ENCODE data around the gene UNK. TPM values are rescaled to one million over a fixed set of nuclear protein-coding genes. Genes with fewer than 3 reads are reported as not detected.
"Not testable (repeated sequence)": the region's sequence is repeated elsewhere in the genome, so short reads cannot be mapped to it uniquely, and the experiment has no call there.

Gene UNK
- total and polyA plus RNA-seq, 9 of the 15 experiments (the other 6 are each of a cell fraction or from before 2014, with no cell fraction given), result 12.8 to 38.6 (median 24.8) TPM

- ChIA-PET POLR2A (interaction anchor here (0.6 to 15.8 kb wide), 9 partner anchors 8 to 640 kb away, joined by 3 to 169 read pairs (median 4); partner anchors contain the start of gene TRIM65), CTCF (ENCODE audit: low intra/inter-chr PET ratio) (no interaction called here)
- peak in 2 of 4 experiments; percentile 19 to 24 for DNase-seq (ENCODE audit: extremely low read depth in 1 of 4, low spot score in 3 of 4)
- Histone ChIP-seq H2AFZ (ENCODE audit: low read depth, low read length) (peak overlapping the region; percentile 66), H3K27ac (ENCODE audit: extremely low read depth, low read depth, low read length) (no peak overlapping the region), H4K20me1 (replicated peaks; ENCODE audit: control insufficient read depth, insufficient read depth, low read length) (no peaks in the 10 kb centered on the region), H3K9me1 (ENCODE audit: control insufficient read depth, insufficient read depth, low read length) (no peaks in the 10 kb centered on the region), H3K4me2 (ENCODE audit: insufficient read depth, low read length) (no peak overlapping the region), H3K9me3 (replicated peaks; ENCODE audit: control insufficient read depth, insufficient read depth, low read depth, low read length) (no peaks in the 10 kb centered on the region), H3K27me3 (ENCODE audit: control insufficient read depth in 2 of 2, insufficient read depth in 2 of 2, low read length in 2 of 2) (no peaks in the 10 kb centered on the region), H3K4me1 (replicated peaks in 1 of 2; ENCODE audit: control insufficient read depth in 2 of 2, insufficient read depth in 2 of 2, low read length in 2 of 2) (peaks cover 19 to 39% of the 10 kb centered on the region in 2 experiments), H3K36me3 (ENCODE audit: control insufficient read depth, insufficient read depth, low read length) (no peaks in the 10 kb centered on the region), H3K4me3 (no peak overlapping the region), H3K9ac (ENCODE audit: insufficient read depth in 1 of 2, low read depth in 2 of 2, low read length in 2 of 2) (peak overlapping the region in 1 of 2 experiments; percentile 82; a peak in 3 of 4 replicates), H3K79me2 (ENCODE audit: control insufficient read depth, insufficient read depth, low read length) (no peaks in the 10 kb centered on the region)
- TF ChIP-seq CTBP1 (IDR thresholded peaks at IDR 0.05; ENCODE audit: borderline replicate concordance), result peak; percentile 38; the same call in 1 of the 2 replicates
- no peak for TF ChIP-seq CREB3 (tag; conservative IDR thresholded peaks at IDR 0.05; ENCODE audit: low read depth)
- no peak for TF ChIP-seq MXI1 (IDR thresholded peaks at IDR 0.05; ENCODE audit: low read depth, low read length)
- no peak for TF ChIP-seq TCF7 (IDR thresholded peaks at IDR 0.05; ENCODE audit: borderline replicate concordance)
- intact Hi-C loops (cut with micrococcal nuclease), result no loop called here
- FAIRE-seq, result no peak
- ATAC-seq, result peak; percentile 46
- in situ Hi-C loops (cut with MboI), result no loop called here
- 48% methylated on average over 22 of the region's 23 CpGs for WGBS (ENCODE audit: insufficient coverage, low coverage, missing lambda C conversion rate)
- no TSS peak for BruUV-seq (replicated peaks)
These were observed 84.9 kb downstream of the UNK start for GRCh38 chr17:75869282-75870141.

GRCh38 chr17:75870228-75870627, 85.6 kb downstream of the UNK start:
- H3K9me1 ChIP-seq (ENCODE audit: control insufficient read depth, insufficient read depth, low read length); H3K27ac ChIP-seq (ENCODE audit: extremely low read depth, low read depth, low read length); ATAC-seq; intact Hi-C loops (cut with micrococcal nuclease); H3K79me2 ChIP-seq (ENCODE audit: control insufficient read depth, insufficient read depth, low read length); CTCF ChIA-PET (ENCODE audit: low intra/inter-chr PET ratio); H3K27me3 ChIP-seq (ENCODE audit: control insufficient read depth in 2 of 2, insufficient read depth in 2 of 2, low read length in 2 of 2); H3K4me2 ChIP-seq (ENCODE audit: insufficient read depth, low read length); H2AFZ ChIP-seq (ENCODE audit: low read depth, low read length); DNase-seq (ENCODE audit: extremely low read depth in 1 of 4, low spot score in 3 of 4); in situ Hi-C loops (cut with MboI); H3K9me3 ChIP-seq (replicated peaks; ENCODE audit: control insufficient read depth, insufficient read depth, low read depth, low read length); H3K9ac ChIP-seq (ENCODE audit: insufficient read depth in 1 of 2, low read depth in 2 of 2, low read length in 2 of 2); H3K36me3 ChIP-seq (ENCODE audit: control insufficient read depth, insufficient read depth, low read length); FAIRE-seq; H3K4me3 ChIP-seq; H4K20me1 ChIP-seq (replicated peaks; ENCODE audit: control insufficient read depth, insufficient read depth, low read length); BruUV-seq (replicated peaks): not testable (repeated sequence)
- POLR2A ChIA-PET, result interaction anchor here (0.6 to 15.8 kb wide), 5 partner anchors 11 to 640 kb away, joined by 3 to 169 read pairs (median 4); partner anchors contain the start of gene TRIM65
- 76% methylated on average over 10 of the region's 10 CpGs for WGBS (ENCODE audit: insufficient coverage, low coverage, missing lambda C conversion rate)
- peaks cover 12 to 42% of the 10 kb centered on the region in 2 experiments for H3K4me1 ChIP-seq (replicated peaks in 1 of 2; ENCODE audit: control insufficient read depth in 2 of 2, insufficient read depth in 2 of 2, low read length in 2 of 2)
